ENCODE data around the gene AGPAT3.

Gene AGPAT3

DNA sequence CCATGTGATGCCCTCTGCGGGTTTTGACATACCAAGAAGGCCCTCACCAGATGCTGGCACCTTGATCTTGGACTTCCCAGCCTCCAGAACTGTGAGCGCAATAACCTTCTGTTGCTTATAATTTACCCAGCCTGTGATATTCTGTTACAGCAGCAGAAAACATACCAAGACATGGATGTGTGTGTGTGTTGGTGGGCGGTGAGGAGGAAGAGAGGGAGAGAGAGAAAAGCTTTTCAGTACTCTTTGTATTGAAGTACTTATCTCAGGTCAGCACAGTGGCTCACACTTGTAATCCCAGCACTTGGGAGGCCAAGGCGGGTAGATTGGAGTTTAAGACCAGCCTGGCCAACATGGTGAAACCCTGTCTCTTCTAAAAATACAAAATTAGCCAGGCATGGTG is 170.2 kb downstream of the AGPAT3 start:
- no peak overlapping the region for H3K4me3 ChIP-seq (replicated peaks; ENCODE audit: low read depth, low read length)
- TF ChIP-seq CTCF (IDR thresholded peaks at IDR 0.05; ENCODE audit: low read depth, low read length, missing control alignments) = no peak
- no peak for DNase-seq (ENCODE audit: extremely low read depth, low read depth)

Measured in HFF-Myc (cell line).